ENCODE measurements around the gene PRKAG2.

PRKAG2 gene

DNA sequence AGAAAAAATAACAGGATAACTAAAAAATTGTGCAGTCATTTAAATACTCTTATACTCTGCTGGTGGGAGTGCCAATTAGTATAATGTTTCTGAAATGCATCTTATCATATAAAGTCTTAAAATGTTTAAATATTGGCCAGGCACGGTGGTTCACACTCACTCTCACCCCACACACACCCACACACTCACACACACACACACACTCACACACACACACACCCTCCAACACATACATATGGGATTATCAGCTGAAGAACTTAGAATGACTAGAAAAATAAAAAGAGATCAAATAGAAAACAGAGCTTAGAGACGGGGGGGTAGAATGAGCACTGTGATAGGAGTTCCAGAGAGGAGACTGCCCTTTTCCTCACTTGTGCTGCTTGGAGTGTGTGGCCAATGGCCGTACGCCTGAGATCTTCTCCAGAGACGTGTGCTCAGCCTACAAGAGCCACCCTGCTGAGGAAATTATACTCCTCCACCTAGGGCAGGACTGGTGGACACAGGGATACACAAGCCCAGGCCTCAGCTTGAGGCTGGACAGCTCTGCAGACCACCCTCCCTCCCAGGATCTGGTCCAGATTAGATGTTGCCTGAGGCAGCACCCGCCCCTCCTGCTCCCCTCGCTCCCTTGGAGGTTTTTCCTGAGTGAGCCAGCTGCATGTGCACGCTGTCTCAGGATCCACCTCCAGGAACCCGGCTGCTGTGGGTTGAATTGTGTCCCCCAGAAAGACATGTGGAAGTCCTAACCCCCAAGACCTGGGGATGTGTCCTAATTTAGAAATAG lies 26.5 kb upstream of the PRKAG2 start:
- TF ChIP-seq, protein P1, sequence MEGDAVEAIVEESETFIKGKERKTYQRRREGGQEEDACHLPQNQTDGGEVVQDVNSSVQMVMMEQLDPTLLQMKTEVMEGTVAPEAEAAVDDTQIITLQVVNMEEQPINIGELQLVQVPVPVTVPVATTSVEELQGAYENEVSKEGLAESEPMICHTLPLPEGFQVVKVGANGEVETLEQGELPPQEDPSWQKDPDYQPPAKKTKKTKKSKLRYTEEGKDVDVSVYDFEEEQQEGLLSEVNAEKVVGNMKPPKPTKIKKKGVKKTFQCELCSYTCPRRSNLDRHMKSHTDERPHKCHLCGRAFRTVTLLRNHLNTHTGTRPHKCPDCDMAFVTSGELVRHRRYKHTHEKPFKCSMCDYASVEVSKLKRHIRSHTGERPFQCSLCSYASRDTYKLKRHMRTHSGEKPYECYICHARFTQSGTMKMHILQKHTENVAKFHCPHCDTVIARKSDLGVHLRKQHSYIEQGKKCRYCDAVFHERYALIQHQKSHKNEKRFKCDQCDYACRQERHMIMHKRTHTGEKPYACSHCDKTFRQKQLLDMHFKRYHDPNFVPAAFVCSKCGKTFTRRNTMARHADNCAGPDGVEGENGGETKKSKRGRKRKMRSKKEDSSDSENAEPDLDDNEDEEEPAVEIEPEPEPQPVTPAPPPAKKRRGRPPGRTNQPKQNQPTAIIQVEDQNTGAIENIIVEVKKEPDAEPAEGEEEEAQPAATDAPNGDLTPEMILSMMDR (IDR thresholded peaks at IDR 0.05; ENCODE audit: insufficient read depth, low read length, poor library complexity, severe bottlenecking): no peak
- no peak for DNase-seq (ENCODE audit: extremely low read depth, insufficient read length)
- H3K36me3 ChIP-seq (ENCODE audit: control insufficient read depth, insufficient read depth, low read length): no peaks in the 10 kb centered on the region
- H3K27me3 ChIP-seq (replicated peaks; ENCODE audit: control insufficient read depth, insufficient read depth, low read length): no peaks in the 10 kb centered on the region; the same call in 1 of the 2 replicates
- no peak overlapping the region for H3K4me3 ChIP-seq (replicated peaks; ENCODE audit: low read depth, low read length)

DNA sequence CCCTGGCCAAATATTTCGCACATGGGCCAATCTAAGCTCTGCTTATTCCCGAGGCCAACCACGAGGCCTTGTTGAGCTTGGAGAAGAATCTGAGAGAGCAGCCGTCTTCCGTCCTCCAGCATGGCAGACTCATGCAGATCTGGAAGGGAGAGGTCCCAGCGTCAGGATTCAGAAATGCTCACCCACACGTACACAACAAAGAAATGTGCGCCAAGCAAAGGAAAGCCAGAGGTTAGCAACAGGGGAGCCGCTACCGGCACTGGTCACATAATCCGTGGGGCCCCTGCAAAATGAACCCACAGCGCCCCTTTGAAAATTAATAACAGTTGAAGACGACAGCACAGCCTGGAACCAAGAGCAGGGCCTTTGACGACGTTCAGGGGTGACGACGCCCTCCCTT lies 25.4 kb upstream of the PRKAG2 start:
- DNase-seq (ENCODE audit: extremely low read depth, insufficient read length): no peak
- no peak overlapping the region for H3K4me3 ChIP-seq (replicated peaks; ENCODE audit: low read depth, low read length)
- no peaks in the 10 kb centered on the region; the same call in 1 of the 2 replicates for H3K27me3 ChIP-seq (replicated peaks; ENCODE audit: control insufficient read depth, insufficient read depth, low read length)
- TF ChIP-seq, protein P1 (IDR thresholded peaks at IDR 0.05; ENCODE audit: insufficient read depth, low read length, poor library complexity, severe bottlenecking): no peak
- H3K36me3 ChIP-seq (ENCODE audit: control insufficient read depth, insufficient read depth, low read length): no peaks in the 10 kb centered on the region

DNA sequence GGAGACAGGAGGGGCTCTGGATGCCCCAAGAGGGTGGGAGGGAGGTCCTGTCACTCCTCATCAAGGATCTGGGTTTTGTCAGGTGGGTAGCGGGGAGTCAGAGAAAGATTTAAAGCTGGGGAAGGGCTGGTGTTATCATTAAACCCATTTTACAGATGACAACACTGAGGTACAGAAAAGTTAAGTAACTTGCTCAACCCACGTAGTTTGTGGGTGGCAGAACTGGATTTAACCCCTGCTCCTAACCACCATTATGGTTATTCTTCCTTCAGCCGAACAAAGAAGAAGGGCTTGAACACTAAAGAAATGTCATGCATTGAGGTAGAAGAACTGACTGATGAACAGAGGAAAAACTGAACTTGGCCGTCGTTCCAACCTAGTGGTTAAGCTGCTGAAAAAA lies 24.9 kb upstream of the PRKAG2 start:
- Histone ChIP-seq H3K36me3 (ENCODE audit: control insufficient read depth, insufficient read depth, low read length) (no peaks in the 10 kb centered on the region), H3K27me3 (replicated peaks; ENCODE audit: control insufficient read depth, insufficient read depth, low read length) (no peaks in the 10 kb centered on the region; the same call in 1 of the 2 replicates), H3K4me3 (replicated peaks; ENCODE audit: low read depth, low read length) (no peak overlapping the region)
- no peak for DNase-seq (ENCODE audit: extremely low read depth, insufficient read length)
- TF ChIP-seq, protein P1 (IDR thresholded peaks at IDR 0.05; ENCODE audit: insufficient read depth, low read length, poor library complexity, severe bottlenecking): no peak

DNA sequence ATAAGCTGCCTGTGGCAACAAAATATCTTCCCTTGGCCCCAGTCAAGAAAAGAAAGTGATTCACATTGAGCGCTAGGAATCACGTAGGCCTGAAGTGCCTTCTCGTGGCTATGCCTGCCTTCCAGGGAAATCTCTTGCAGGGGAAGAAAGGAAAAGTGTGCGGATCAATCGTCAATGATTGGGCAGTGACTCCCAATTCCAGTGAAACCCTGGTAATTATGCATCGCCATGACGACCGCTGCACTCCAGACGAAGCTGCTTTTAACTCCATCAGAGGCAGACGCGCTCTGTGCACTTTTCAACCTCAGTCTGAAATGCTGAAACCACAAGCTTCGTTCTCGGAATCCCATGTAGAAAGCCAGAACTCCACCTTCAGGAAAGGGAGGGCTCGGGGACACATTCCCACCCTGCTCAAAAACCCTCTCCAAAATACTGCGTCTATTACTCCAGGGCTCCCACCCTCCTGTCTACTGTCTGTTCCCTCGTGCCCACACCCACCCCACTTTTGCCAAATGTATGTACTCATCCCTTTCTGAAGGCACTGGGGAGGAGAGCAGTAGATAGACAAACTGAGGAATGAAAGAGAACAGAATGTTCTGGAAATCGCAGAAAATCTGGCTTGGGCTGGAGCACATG lies 24.2 kb upstream of the PRKAG2 start:
- no peaks in the 10 kb centered on the region; the same call in 1 of the 2 replicates for H3K27me3 ChIP-seq (replicated peaks; ENCODE audit: control insufficient read depth, insufficient read depth, low read length)
- DNase-seq (ENCODE audit: extremely low read depth, insufficient read length): no peak
- TF ChIP-seq, protein P1 (IDR thresholded peaks at IDR 0.05; ENCODE audit: insufficient read depth, low read length, poor library complexity, severe bottlenecking): no peak
- H3K36me3 ChIP-seq (ENCODE audit: control insufficient read depth, insufficient read depth, low read length): no peaks in the 10 kb centered on the region
- H3K4me3 ChIP-seq (replicated peaks; ENCODE audit: low read depth, low read length): no peak overlapping the region

DNA sequence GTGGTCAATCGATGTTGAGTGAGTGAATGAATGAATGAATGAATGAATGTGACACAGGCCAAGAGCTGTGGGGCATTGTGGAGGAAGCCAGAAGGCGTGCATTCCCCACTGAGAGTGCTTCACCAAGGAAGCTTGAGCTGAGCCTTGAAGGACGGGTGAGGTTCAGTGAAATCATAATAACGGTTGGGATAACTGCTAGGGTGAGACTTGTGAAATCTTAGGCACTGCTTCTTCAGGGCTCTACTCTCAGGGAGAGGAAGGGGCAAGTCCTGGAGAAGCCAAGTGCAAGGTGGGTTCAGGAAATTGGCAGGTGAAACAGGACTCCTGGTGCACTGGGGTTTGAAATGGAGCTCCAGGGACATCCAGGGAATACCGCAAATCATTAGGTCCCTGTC lies 23.7 kb upstream of the PRKAG2 start:
- Histone ChIP-seq H3K36me3 (ENCODE audit: control insufficient read depth, insufficient read depth, low read length) (no peaks in the 10 kb centered on the region), H3K27me3 (replicated peaks; ENCODE audit: control insufficient read depth, insufficient read depth, low read length) (no peaks in the 10 kb centered on the region; the same call in 1 of the 2 replicates), H3K4me3 (replicated peaks; ENCODE audit: low read depth, low read length) (no peak overlapping the region)
- DNase-seq (ENCODE audit: extremely low read depth, insufficient read length): no peak
- TF ChIP-seq, protein P1 (IDR thresholded peaks at IDR 0.05; ENCODE audit: insufficient read depth, low read length, poor library complexity, severe bottlenecking): no peak
